MCF 10A (cell line): Measurements from ENCODE around the gene COL26A1. TPM values are rescaled to one million over a fixed set of nuclear protein-coding genes. Genes with fewer than 3 reads are reported as not detected.

Experiments
- BruUV-seq: library from RNA; stranded (reverse); fragments of 400-500 nt; replicated peaks from 2 replicates; lab custom pipeline; 2021; lab: Mats Ljungman, UMichigan
- CTCF ChIA-PET: fragments of 300-600 bp; sonication (Branson Sonifier 250); formaldehyde crosslinking; extraction: SDS; loops from one replicate; lab custom pipeline; 2021; ENCODE audit warnings: antibody characterized with exemption, inconsistent platforms; lab: Yijun Ruan, JAX
- POLR2A ChIA-PET: fragments of 300-600, 350-650 bp; sonication (Branson Sonifier 250); formaldehyde crosslinking; extraction: SDS; loops from one replicate; lab custom pipeline; 2020; ENCODE audit warnings: antibody characterized with exemption, inconsistent platforms; lab: Yijun Ruan, JAX
- DNase-seq: peaks from one replicate; pipeline ENCODE4 v3.0.0-alpha.2; 2018; ENCODE audit not compliant: unreplicated experiment
- H3K27ac Mint-ChIP-seq: one replicate; pipeline ENCODE4 v1.8.0; 2022; ENCODE audit warnings: mild to moderate bottlenecking, low read depth, mixed read lengths; ENCODE audit not compliant: unreplicated experiment
- H3K27me3 Mint-ChIP-seq: one replicate; pipeline ENCODE4 v1.8.0; 2022; ENCODE audit warnings: mixed read lengths; ENCODE audit not compliant: insufficient read depth, unreplicated experiment
- H3K36me3 Mint-ChIP-seq: one replicate; pipeline ENCODE4 v1.8.0; 2022; ENCODE audit warnings: mild to moderate bottlenecking, moderate library complexity, mixed read lengths; ENCODE audit not compliant: insufficient read depth, unreplicated experiment
- H3K4me1 Mint-ChIP-seq: one replicate; pipeline ENCODE4 v1.8.0; 2022; ENCODE audit warnings: mixed read lengths; ENCODE audit not compliant: insufficient read depth, unreplicated experiment
- H3K4me3 Mint-ChIP-seq: one replicate; pipeline ENCODE4 v1.8.0; 2022; ENCODE audit warnings: mild to moderate bottlenecking, moderate library complexity, mixed read lengths; ENCODE audit not compliant: unreplicated experiment
- H3K9me3 Mint-ChIP-seq: one replicate; pipeline ENCODE4 v1.8.0; 2022; ENCODE audit warnings: mixed read lengths; ENCODE audit not compliant: unreplicated experiment
- intact Hi-C: fragments of 100-400 bp; cut with micrococcal nuclease; formaldehyde crosslinking; loops from 2 replicates; pipeline ENCODE4 v1.14.1; 2022
- total RNA-seq: library from RNA; stranded (reverse); gene quantifications from 2 replicates; pipeline ENCODE4 v1.2.3, GENCODE V29; 2022
- TF ChIP-seq, protein P1 (sequence below): fragments of 200-600 bp; IDR thresholded peaks from one replicate; pipeline ENCODE4 v1.8.0; 2022; ENCODE audit warnings: antibody characterized with exemption, mild to moderate bottlenecking; ENCODE audit not compliant: unreplicated experiment

COL26A1 gene
- total RNA-seq, 1 experiment from 2014 or later: not detected

DNA sequence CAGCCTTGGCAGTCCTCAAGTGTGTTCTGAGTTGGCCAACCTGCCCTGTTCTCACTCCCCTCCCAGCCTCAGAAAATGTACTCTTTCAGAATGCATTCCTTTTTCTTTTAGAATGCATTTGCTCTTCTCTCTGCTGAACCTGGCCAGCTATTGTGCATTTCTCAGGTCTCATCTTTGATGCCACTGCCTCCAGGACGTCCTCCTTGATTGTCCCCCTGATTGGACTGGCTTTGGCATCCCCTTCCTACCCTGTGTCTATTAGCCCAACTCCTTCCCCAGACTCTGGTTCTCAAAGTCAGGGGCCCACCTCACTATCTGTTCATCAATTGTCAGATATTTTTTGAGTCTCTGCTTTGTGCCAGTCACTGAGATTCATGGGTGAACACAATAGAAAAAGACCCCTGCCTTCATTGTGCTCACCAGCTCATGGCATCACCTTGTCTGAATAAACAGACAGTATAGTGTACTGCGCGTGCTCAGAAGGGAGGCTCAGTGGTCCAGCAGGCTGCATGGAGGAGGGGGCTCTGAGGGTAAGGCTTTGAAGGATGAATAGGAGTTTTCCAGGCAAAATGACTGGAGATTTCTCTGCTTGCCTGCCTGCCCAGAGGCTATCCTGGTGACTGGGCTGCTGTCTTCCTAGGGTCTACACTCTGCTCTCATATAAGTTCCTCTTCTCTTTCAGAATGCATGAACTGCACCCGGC is 169.9 kb downstream of the COL26A1 start:
- H3K4me1 Mint-ChIP-seq: no peaks in the 10 kb centered on the region
- no peak overlapping the region for H3K4me3 Mint-ChIP-seq
- H3K27me3 Mint-ChIP-seq: peaks cover 19% of the 10 kb centered on the region
- no peak overlapping the region for H3K27ac Mint-ChIP-seq
- intact Hi-C loops: no loop called here
- CTCF ChIA-PET: interaction anchor here (1.7 kb wide), 1 partner anchor 10 kb away, joined by 6 read pairs; no protein-coding TSS in a partner anchor
- no peaks in the 10 kb centered on the region for H3K36me3 Mint-ChIP-seq
- POLR2A ChIA-PET: no interaction called here
- TF ChIP-seq, protein P1, sequence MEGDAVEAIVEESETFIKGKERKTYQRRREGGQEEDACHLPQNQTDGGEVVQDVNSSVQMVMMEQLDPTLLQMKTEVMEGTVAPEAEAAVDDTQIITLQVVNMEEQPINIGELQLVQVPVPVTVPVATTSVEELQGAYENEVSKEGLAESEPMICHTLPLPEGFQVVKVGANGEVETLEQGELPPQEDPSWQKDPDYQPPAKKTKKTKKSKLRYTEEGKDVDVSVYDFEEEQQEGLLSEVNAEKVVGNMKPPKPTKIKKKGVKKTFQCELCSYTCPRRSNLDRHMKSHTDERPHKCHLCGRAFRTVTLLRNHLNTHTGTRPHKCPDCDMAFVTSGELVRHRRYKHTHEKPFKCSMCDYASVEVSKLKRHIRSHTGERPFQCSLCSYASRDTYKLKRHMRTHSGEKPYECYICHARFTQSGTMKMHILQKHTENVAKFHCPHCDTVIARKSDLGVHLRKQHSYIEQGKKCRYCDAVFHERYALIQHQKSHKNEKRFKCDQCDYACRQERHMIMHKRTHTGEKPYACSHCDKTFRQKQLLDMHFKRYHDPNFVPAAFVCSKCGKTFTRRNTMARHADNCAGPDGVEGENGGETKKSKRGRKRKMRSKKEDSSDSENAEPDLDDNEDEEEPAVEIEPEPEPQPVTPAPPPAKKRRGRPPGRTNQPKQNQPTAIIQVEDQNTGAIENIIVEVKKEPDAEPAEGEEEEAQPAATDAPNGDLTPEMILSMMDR: no peak
- no peaks in the 10 kb centered on the region for H3K9me3 Mint-ChIP-seq
- DNase-seq: no peak
- BruUV-seq: no TSS peak

- no TSS peak for BruUV-seq
Measured at GRCh38 chr7:101533103-101533465, 170.4 kb downstream of the COL26A1 start.

GRCh38 chr7:101534015-101534803 is 171.5 kb downstream of the COL26A1 start:
- peaks cover 19% of the 10 kb centered on the region for H3K27me3 Mint-ChIP-seq
- no peak overlapping the region for H3K4me3 Mint-ChIP-seq
- H3K4me1 Mint-ChIP-seq: no peaks in the 10 kb centered on the region
- intact Hi-C loops: no loop called here
- ChIA-PET POLR2A (no interaction called here), CTCF (interaction anchor here (0.9 kb wide), 1 partner anchor 862 kb away, joined by 3 read pairs; the partner anchor contains the start of gene PRKRIP1)
- H3K36me3 Mint-ChIP-seq: no peaks in the 10 kb centered on the region
- no peak for DNase-seq
- no TSS peak for BruUV-seq
- no peaks in the 10 kb centered on the region for H3K9me3 Mint-ChIP-seq
- TF ChIP-seq, protein P1: no peak
- no peak overlapping the region for H3K27ac Mint-ChIP-seq

More at GRCh38 chr7:101533103-101533465, 170.4 kb downstream of the COL26A1 start:
- Mint-ChIP-seq H3K27me3 (peaks cover 19% of the 10 kb centered on the region), H3K4me3 (no peak overlapping the region), H3K4me1 (no peaks in the 10 kb centered on the region), H3K9me3 (no peaks in the 10 kb centered on the region), H3K36me3 (no peaks in the 10 kb centered on the region), H3K27ac (no peak overlapping the region)
- TF ChIP-seq, protein P1: no peak
- no peak for DNase-seq
- POLR2A ChIA-PET: no interaction called here
- intact Hi-C loops: no loop called here
- CTCF ChIA-PET: no interaction called here

DNA sequence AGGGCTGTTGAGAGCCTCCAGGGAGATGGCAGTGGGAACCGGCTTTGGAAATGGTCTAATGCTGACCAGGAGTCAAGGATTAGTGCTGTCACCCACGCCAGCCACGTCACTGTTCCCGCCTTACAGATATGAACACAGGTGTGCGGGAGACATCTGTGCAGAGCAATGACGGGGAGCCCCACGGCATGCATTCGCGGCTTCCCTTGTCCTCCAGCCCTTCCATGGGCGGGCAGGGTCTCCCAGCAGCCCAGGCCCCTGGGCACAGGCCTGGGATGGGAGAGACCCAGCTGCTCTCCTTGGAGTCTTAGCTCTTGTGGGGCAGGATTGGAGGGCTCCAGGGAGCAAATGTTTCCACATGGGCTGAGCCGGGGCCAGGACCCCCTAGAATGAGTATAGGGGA is 172.2 kb downstream of the COL26A1 start:
- Mint-ChIP-seq H3K36me3 (no peaks in the 10 kb centered on the region), H3K27ac (no peak overlapping the region), H3K27me3 (peaks cover 19% of the 10 kb centered on the region), H3K4me3 (no peak overlapping the region), H3K4me1 (no peaks in the 10 kb centered on the region), H3K9me3 (no peaks in the 10 kb centered on the region)
- no TSS peak for BruUV-seq
- ChIA-PET POLR2A (no interaction called here), CTCF (interaction anchor here (0.9 to 2.0 kb wide), 4 partner anchors 78 to 861 kb away, joined by 3 to 6 read pairs (median 4); partner anchors contain the start of gene PRKRIP1)
- DNase-seq: no peak
- intact Hi-C loops: loop anchor here (5.0 kb wide), 1 partner anchor 173 kb away; the partner anchor contains the start of gene COL26A1
- TF ChIP-seq, protein P1: no peak
